SH-SY5Y (cell line): ENCODE results near the gene EFNA2.

Experiments
- GATA2 ChIP-seq: IDR thresholded peaks from 2 replicates; pipeline ENCODE4 v1.6.1; 2011; ENCODE audit warnings: mild to moderate bottlenecking, low read depth, low read length
- GATA3 ChIP-seq: IDR thresholded peaks from 2 replicates; pipeline ENCODE4 v1.6.1; 2011; ENCODE audit warnings: low read depth, mild to moderate bottlenecking, low read length, moderate library complexity

DNA sequence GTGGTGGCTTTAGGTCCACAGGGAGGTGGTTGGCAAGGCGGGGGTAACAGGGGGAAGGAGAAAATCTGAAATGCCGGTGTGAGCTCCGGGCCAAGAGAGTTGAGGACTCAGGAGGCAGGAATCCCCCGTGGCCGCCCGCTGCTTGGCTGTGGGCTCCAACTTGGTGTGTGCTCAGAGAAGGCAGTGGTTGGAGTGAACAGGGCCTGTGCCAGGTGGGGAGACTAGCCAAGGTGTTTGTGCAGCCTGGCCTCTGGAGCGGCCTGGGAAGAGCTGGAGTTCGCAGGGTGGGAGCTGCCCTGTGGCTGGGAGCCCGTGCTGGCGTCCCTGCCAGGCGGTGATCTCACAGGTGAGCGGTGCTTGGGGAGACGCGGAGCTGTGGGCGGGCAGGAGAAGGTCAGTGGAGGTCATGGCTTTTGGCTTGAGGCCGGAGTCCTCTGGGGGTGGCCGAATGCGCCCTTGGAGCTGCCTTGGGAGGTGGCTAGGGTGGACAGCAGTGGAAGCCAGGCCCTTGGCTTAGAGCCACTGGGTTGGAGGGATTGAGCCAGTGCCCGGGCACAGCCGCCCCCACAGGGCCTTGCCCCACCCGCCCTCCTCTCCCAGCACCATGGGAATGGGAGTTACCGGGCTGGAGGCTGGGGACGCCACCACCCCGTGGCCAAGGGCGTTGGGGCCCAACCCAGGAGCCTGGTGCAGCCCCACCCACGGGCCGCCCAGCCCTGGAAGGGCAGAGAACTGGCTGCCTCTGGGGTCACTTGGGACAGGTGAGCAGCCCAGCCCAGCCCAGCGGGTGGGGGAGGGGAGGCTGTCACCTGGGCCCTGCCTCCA is 23.7 kb upstream of the EFNA2 start:
- TF ChIP-seq GATA2: no peak
- no peak for TF ChIP-seq GATA3
